ENCODE measurements around the gene INTS12.
"Not testable (repeated sequence)": the region's sequence is repeated elsewhere in the genome, so short reads cannot be mapped to it uniquely, and the experiment has no call there.

INTS12 gene

GRCh38 chr4:105708181-105709080, at the start of gene INTS12, which contains the start of gene GSTCD:
INTS12 (minus strand) TSS chr4:105708689; CDS start chr4:105700005, 8,684 bp downstream.
GSTCD (plus strand) TSS chr4:105708784; CDS start chr4:105717614, 8,830 bp downstream.
- Histone ChIP-seq H3K4me3 (ENCODE audit: low read length) (peak within 1 kb of the TSS; percentile 94), H3K4me1 (ENCODE audit: control insufficient read depth, insufficient read depth, low read length) (peaks cover 4% of the 10 kb centered on the region), H3K9ac (ENCODE audit: low read length) (peak within 1 kb of the TSS; percentile 98), H3K9me3 (ENCODE audit: control insufficient read depth, low read length) (no peaks in the 10 kb centered on the region), H3K27me3 (ENCODE audit: control insufficient read depth, insufficient read depth, low read length) (no peaks in the 10 kb centered on the region), H3K36me3 (ENCODE audit: control insufficient read depth, insufficient read depth, low read length) (no peaks in the 10 kb centered on the region)

DNA sequence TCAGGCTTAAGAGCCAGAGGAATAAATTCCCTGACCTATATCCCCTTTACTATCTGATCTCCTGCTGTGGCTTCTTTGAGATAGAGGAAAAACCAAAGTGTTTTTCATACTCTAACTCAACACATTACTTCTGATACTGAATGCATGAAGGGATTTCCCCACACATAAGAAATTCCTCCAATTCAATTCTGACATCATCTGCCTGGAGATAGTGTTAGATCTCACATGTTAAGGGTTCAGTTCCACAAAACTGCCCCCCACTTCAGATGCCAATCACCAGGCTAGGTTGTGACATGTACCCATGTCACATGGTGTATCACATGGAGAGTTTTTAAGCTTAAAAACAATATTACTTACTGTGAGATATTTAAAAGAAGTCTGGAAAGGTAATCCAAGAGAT, 46.9 kb upstream of the INTS12 start:
- H3K4me1 ChIP-seq (ENCODE audit: control insufficient read depth, insufficient read depth, low read length): no peaks in the 10 kb centered on the region
- H3K36me3 ChIP-seq (ENCODE audit: control insufficient read depth, insufficient read depth, low read length): no peaks in the 10 kb centered on the region
- no peaks in the 10 kb centered on the region for H3K27me3 ChIP-seq (ENCODE audit: control insufficient read depth, insufficient read depth, low read length)
- H3K9ac ChIP-seq (ENCODE audit: low read length): no peak overlapping the region
- no peak overlapping the region for H3K4me3 ChIP-seq (ENCODE audit: low read length)
- no peaks in the 10 kb centered on the region for H3K9me3 ChIP-seq (ENCODE audit: control insufficient read depth, low read length)

DNA sequence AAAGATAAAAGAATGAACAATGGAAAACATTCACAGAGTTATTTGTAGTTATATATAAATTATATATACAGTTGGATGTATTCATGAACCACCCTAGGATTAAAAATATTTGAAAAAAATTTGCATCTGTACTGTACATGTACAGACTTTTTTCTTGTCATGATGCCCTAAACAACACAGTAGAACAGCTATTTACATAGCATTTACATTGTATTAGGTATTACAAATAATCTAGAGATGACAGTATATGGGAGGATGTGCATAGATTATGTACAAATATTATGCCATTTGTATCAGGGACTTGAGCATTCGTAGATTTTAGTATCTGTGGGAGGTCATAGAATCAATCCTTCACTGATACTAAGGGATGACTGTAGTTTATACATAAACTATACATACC, 44.9 kb upstream of the INTS12 start:
- Histone ChIP-seq H3K9me3 (ENCODE audit: control insufficient read depth, low read length) (no peaks in the 10 kb centered on the region), H3K27me3 (ENCODE audit: control insufficient read depth, insufficient read depth, low read length) (no peaks in the 10 kb centered on the region), H3K4me1 (ENCODE audit: control insufficient read depth, insufficient read depth, low read length) (no peaks in the 10 kb centered on the region), H3K4me3 (ENCODE audit: low read length) (no peak overlapping the region), H3K9ac (ENCODE audit: low read length) (no peak overlapping the region), H3K36me3 (ENCODE audit: control insufficient read depth, insufficient read depth, low read length) (no peaks in the 10 kb centered on the region)

- Histone ChIP-seq H3K9ac (ENCODE audit: low read length) (no peak overlapping the region), H3K27me3 (ENCODE audit: control insufficient read depth, insufficient read depth, low read length) (no peaks in the 10 kb centered on the region), H3K4me1 (ENCODE audit: control insufficient read depth, insufficient read depth, low read length) (no peaks in the 10 kb centered on the region), H3K4me3 (ENCODE audit: low read length) (no peak overlapping the region), H3K9me3 (ENCODE audit: control insufficient read depth, low read length) (no peaks in the 10 kb centered on the region), H3K36me3 (ENCODE audit: control insufficient read depth, insufficient read depth, low read length) (no peaks in the 10 kb centered on the region)
Measured at GRCh38 chr4:105751718-105752299, 43.3 kb upstream of the INTS12 start.

GRCh38 chr4:105748222-105748621, 39.7 kb upstream of the INTS12 start:
- no peak overlapping the region for H3K9ac ChIP-seq (ENCODE audit: low read length)
- no peaks in the 10 kb centered on the region for H3K27me3 ChIP-seq (ENCODE audit: control insufficient read depth, insufficient read depth, low read length)
- H3K4me1 ChIP-seq (ENCODE audit: control insufficient read depth, insufficient read depth, low read length): no peaks in the 10 kb centered on the region
- H3K36me3 ChIP-seq (ENCODE audit: control insufficient read depth, insufficient read depth, low read length): no peaks in the 10 kb centered on the region
- H3K9me3 ChIP-seq (ENCODE audit: control insufficient read depth, low read length): no peaks in the 10 kb centered on the region
- no peak overlapping the region for H3K4me3 ChIP-seq (ENCODE audit: low read length)

GRCh38 chr4:105741548-105741947, 33.1 kb upstream of the INTS12 start:
- Histone ChIP-seq H3K4me3 (ENCODE audit: low read length) (no peak overlapping the region), H3K9me3 (ENCODE audit: control insufficient read depth, low read length) (no peaks in the 10 kb centered on the region), H3K36me3 (ENCODE audit: control insufficient read depth, insufficient read depth, low read length) (no peaks in the 10 kb centered on the region), H3K4me1 (ENCODE audit: control insufficient read depth, insufficient read depth, low read length) (no peaks in the 10 kb centered on the region), H3K9ac (ENCODE audit: low read length) (no peak overlapping the region), H3K27me3 (ENCODE audit: control insufficient read depth, insufficient read depth, low read length) (no peaks in the 10 kb centered on the region)

DNA sequence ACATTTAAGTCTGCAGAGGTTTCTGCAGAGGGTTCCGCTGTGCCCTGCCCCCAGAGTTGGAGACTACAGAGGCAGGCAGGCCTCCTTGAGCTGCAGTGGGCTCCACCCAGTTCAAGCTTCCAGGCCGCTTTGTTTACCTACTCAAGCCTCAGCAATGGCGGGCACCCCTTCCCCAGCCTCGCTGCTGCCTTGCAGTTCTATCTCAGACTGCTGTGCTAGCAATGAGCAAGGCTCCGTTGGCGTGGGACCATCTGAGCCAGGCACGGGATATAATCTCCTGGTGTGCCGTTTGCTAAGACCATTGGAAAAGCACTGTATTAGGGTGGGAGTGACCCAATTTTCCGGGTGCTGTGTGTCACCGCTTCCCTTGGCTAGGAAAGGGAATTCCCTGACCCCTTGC, 26.7 kb upstream of the INTS12 start:
- H3K9me3 ChIP-seq (ENCODE audit: control insufficient read depth, low read length); H3K4me3 ChIP-seq (ENCODE audit: low read length); H3K4me1 ChIP-seq (ENCODE audit: control insufficient read depth, insufficient read depth, low read length); H3K27me3 ChIP-seq (ENCODE audit: control insufficient read depth, insufficient read depth, low read length); H3K36me3 ChIP-seq (ENCODE audit: control insufficient read depth, insufficient read depth, low read length); H3K9ac ChIP-seq (ENCODE audit: low read length): not testable (repeated sequence)

- H3K4me3 ChIP-seq (ENCODE audit: low read length); H3K27me3 ChIP-seq (ENCODE audit: control insufficient read depth, insufficient read depth, low read length); H3K9ac ChIP-seq (ENCODE audit: low read length); H3K4me1 ChIP-seq (ENCODE audit: control insufficient read depth, insufficient read depth, low read length); H3K9me3 ChIP-seq (ENCODE audit: control insufficient read depth, low read length); H3K36me3 ChIP-seq (ENCODE audit: control insufficient read depth, insufficient read depth, low read length): not testable (repeated sequence)
Measured at GRCh38 chr4:105729895-105730294, 21.4 kb upstream of the INTS12 start.

DNA sequence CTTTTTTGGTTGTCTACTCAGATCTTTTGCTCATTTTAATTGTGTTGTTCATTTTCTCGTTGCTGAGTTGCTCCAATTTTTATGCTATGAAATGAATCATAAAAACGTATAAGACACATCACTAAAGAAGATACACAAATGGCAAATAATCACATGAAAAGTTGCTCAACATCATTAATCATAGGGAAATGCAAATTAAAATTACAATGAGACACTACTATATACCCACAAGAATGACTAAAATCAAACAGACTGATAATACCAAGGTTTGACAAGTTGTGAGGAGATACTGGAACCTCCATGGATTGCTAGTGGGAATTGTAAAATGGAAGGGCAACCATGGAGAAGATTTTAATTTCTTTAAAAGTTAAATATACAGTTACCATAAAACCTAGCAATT, 17.1 kb upstream of the INTS12 start:
- no peak overlapping the region for H3K4me3 ChIP-seq (ENCODE audit: low read length)
- no peaks in the 10 kb centered on the region for H3K9me3 ChIP-seq (ENCODE audit: control insufficient read depth, low read length)
- no peaks in the 10 kb centered on the region for H3K4me1 ChIP-seq (ENCODE audit: control insufficient read depth, insufficient read depth, low read length)
- no peak overlapping the region for H3K9ac ChIP-seq (ENCODE audit: low read length)
- no peaks in the 10 kb centered on the region for H3K36me3 ChIP-seq (ENCODE audit: control insufficient read depth, insufficient read depth, low read length)
- H3K27me3 ChIP-seq (ENCODE audit: control insufficient read depth, insufficient read depth, low read length): no peaks in the 10 kb centered on the region

- H3K9me3 ChIP-seq (ENCODE audit: control insufficient read depth, low read length): no peaks in the 10 kb centered on the region
- no peaks in the 10 kb centered on the region for H3K27me3 ChIP-seq (ENCODE audit: control insufficient read depth, insufficient read depth, low read length)
- no peak overlapping the region for H3K4me3 ChIP-seq (ENCODE audit: low read length)
- no peak overlapping the region for H3K9ac ChIP-seq (ENCODE audit: low read length)
- H3K36me3 ChIP-seq (ENCODE audit: control insufficient read depth, insufficient read depth, low read length): no peaks in the 10 kb centered on the region
- H3K4me1 ChIP-seq (ENCODE audit: control insufficient read depth, insufficient read depth, low read length): no peaks in the 10 kb centered on the region
Measured at GRCh38 chr4:105719204-105719603, 10.7 kb upstream of the INTS12 start.

- no peaks in the 10 kb centered on the region for H3K36me3 ChIP-seq (ENCODE audit: control insufficient read depth, insufficient read depth, low read length)
- no peak overlapping the region for H3K4me3 ChIP-seq (ENCODE audit: low read length)
Measured at GRCh38 chr4:105715692-105716278, 7.3 kb upstream of the INTS12 start.

GRCh38 chr4:105714932-105715331, 6.4 kb upstream of the INTS12 start:
- Histone ChIP-seq H3K4me1 (ENCODE audit: control insufficient read depth, insufficient read depth, low read length) (no peaks in the 10 kb centered on the region), H3K27me3 (ENCODE audit: control insufficient read depth, insufficient read depth, low read length) (no peaks in the 10 kb centered on the region), H3K4me3 (ENCODE audit: low read length) (no peak overlapping the region), H3K9ac (ENCODE audit: low read length) (no peak overlapping the region), H3K9me3 (ENCODE audit: control insufficient read depth, low read length) (no peaks in the 10 kb centered on the region), H3K36me3 (ENCODE audit: control insufficient read depth, insufficient read depth, low read length) (no peaks in the 10 kb centered on the region)

More at GRCh38 chr4:105715692-105716278, 7.3 kb upstream of the INTS12 start:
- no peaks in the 10 kb centered on the region for H3K9me3 ChIP-seq (ENCODE audit: control insufficient read depth, low read length)
- no peak overlapping the region for H3K9ac ChIP-seq (ENCODE audit: low read length)
- no peaks in the 10 kb centered on the region for H3K4me1 ChIP-seq (ENCODE audit: control insufficient read depth, insufficient read depth, low read length)
- H3K27me3 ChIP-seq (ENCODE audit: control insufficient read depth, insufficient read depth, low read length): no peaks in the 10 kb centered on the region

All from mucosa of stomach (tissue), 1 donor.